ENCODE data around the gene OCRL. TPM values are rescaled to one million over a fixed set of nuclear protein-coding genes. Genes with fewer than 3 reads are reported as not detected.

Gene OCRL
- total and polyA plus RNA-seq, 2 of the 13 experiments (the other 11 are each of a cell fraction or from before 2014, with no cell fraction given) = 13.4 to 32.0 TPM

GRCh38 chrX:129530410-129530809 is 9.6 kb upstream of the OCRL start:
- FAIRE-seq = no peak
- Histone ChIP-seq H3K4me1 (ENCODE audit: insufficient read depth, low read length) (peaks cover 59% of the 10 kb centered on the region), H3K4me3 (replicated peaks in 1 of 3; ENCODE audit: insufficient read depth in 1 of 3, low read depth in 2 of 3, low read length in 3 of 3) (no peak overlapping the region), H3K4me2 (ENCODE audit: low read depth, low read length) (peak overlapping the region; percentile 18; the same call in 1 of the 2 replicates), H2AFZ (ENCODE audit: low read length) (no peak overlapping the region), H3K27ac (ENCODE audit: extremely low read length, insufficient read depth, low read length) (no peak overlapping the region), H3K79me2 (ENCODE audit: insufficient read depth, low read length) (no peaks in the 10 kb centered on the region), H3K27me3 (ENCODE audit: control insufficient read depth in 1 of 2, insufficient read depth in 2 of 2, low read length in 2 of 2) (no peaks in the 10 kb centered on the region), H3K9me3 (ENCODE audit: low read length) (no peaks in the 10 kb centered on the region), H4K20me1 (ENCODE audit: insufficient read depth, low read length) (no peaks in the 10 kb centered on the region), H3K9ac (ENCODE audit: insufficient read depth, low read depth, low read length) (no peak overlapping the region), H3K36me3 (replicated peaks in 1 of 2; ENCODE audit: control insufficient read depth in 1 of 2, insufficient read depth in 2 of 2, low read length in 2 of 2) (no peaks in the 10 kb centered on the region)
- no TSS peak for BruUV-seq (replicated peaks)
- ChIA-PET POLR2A (no interaction called here), CTCF (ENCODE audit: low intra/inter-chr PET ratio, low total read pairs) (no interaction called here)
- no peak for ATAC-seq
- in situ Hi-C loops (cut with HindIII; ENCODE audit: extremely low pct_ligation_motif_present, low pct_unique_long_range_greater_than_20kb) (no loop called here), intact Hi-C loops (cut with micrococcal nuclease; ENCODE audit: unreplicated experiment) (no loop called here)
- no peak for DNase-seq (ENCODE audit: low spot score)
- WGBS (ENCODE audit: low lambda C conversion rate) = 22% methylated on average over 3 of the region's 5 CpGs
- TF ChIP-seq SP2 (CRISPR knock-in tag; IDR thresholded peaks at IDR 0.05) (no peak), ZNF879 (CRISPR knock-in tag; IDR thresholded peaks at IDR 0.05) (no peak), ZBTB20 (CRISPR knock-in tag; IDR thresholded peaks at IDR 0.05; ENCODE audit: borderline replicate concordance, low read depth) (no peak), ZNF33A (CRISPR knock-in tag; IDR thresholded peaks at IDR 0.05; ENCODE audit: borderline replicate concordance) (no peak), HDAC6 (IDR thresholded peaks at IDR 0.05; ENCODE audit: low read depth, low read length) (no peak), NCOR1 (IDR thresholded peaks at IDR 0.05; ENCODE audit: borderline replicate concordance, low read length) (no peak), CHD4 (IDR thresholded peaks at IDR 0.05; ENCODE audit: borderline replicate concordance, low read length) (no peak), KDM3A (CRISPR knock-in tag; IDR thresholded peaks at IDR 0.05; ENCODE audit: low read depth) (no peak), ZNF230 (CRISPR knock-in tag; IDR thresholded peaks at IDR 0.05) (no peak), THYN1 (CRISPR knock-in tag; IDR thresholded peaks at IDR 0.05; ENCODE audit: borderline replicate concordance, low read depth) (no peak), FOXO1 (CRISPR knock-in tag; IDR thresholded peaks at IDR 0.05) (no peak), FOXM1 (CRISPR knock-in tag; IDR thresholded peaks at IDR 0.05) (no peak), ZNF331 (CRISPR knock-in tag; IDR thresholded peaks at IDR 0.05) (no peak), ELF3 (CRISPR knock-in tag; IDR thresholded peaks at IDR 0.05) (no peak), ZNF792 (CRISPR knock-in tag; IDR thresholded peaks at IDR 0.05) (no peak), SMC3 (IDR thresholded peaks at IDR 0.05; ENCODE audit: low read length) (no peak), ZNF746 (CRISPR knock-in tag; IDR thresholded peaks at IDR 0.05) (no peak), SMARCE1 (IDR thresholded peaks at IDR 0.05; ENCODE audit: borderline replicate concordance) (no peak), NCOA2 (CRISPR knock-in tag; IDR thresholded peaks at IDR 0.05) (no peak)
- TF ChIP-seq, protein P1, sequence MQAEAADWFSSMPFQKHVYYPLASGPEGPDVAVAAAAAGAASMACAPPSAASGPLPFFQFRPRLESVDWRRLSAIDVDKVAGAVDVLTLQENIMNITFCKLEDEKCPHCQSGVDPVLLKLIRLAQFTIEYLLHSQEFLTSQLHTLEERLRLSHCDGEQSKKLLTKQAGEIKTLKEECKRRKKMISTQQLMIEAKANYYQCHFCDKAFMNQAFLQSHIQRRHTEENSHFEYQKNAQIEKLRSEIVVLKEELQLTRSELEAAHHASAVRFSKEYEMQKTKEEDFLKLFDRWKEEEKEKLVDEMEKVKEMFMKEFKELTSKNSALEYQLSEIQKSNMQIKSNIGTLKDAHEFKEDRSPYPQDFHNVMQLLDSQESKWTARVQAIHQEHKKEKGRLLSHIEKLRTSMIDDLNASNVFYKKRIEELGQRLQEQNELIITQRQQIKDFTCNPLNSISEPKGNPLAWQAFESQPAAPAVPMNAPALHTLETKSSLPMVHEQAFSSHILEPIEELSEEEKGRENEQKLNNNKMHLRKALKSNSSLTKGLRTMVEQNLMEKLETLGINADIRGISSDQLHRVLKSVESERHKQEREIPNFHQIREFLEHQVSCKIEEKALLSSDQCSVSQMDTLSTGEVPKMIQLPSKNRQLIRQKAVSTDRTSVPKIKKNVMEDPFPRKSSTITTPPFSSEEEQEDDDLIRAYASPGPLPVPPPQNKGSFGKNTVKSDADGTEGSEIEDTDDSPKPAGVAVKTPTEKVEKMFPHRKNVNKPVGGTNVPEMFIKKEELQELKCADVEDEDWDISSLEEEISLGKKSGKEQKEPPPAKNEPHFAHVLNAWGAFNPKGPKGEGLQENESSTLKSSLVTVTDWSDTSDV (CRISPR knock-in tag; IDR thresholded peaks at IDR 0.05) = no peak

Measured in HepG2 (cell line).